Left hindlimb (tissue), 1 donor: ENCODE data around the gene TRIP6.

Experiments used
- DNase-seq: peaks from one replicate; pipeline ENCODE4 v3.0.0-alpha.2; 2018

TRIP6 gene

GRCh38 chr7:100874300-100874576 is 7.1 kb downstream of the TRIP6 start:
- no peak for DNase-seq

- peak; percentile 98 for DNase-seq
Observed at GRCh38 chr7:100874577-100875355, 7.6 kb downstream of the TRIP6 start, which contains the start of gene SRRT. Gene SRRT, plus strand, starts transcription at chr7:100875103. Its CDS starts 488 bp downstream, at chr7:100875591.

- DNase-seq: no peak
Observed at GRCh38 chr7:100875356-100875751, 8.2 kb downstream of the TRIP6 start.

- no peak for DNase-seq
Observed at GRCh38 chr7:100878013-100878412, 10.8 kb downstream of the TRIP6 start.

GRCh38 chr7:100878685-100879084 is 11.5 kb downstream of the TRIP6 start:
- no peak for DNase-seq

GRCh38 chr7:100879685-100880261 is 12.6 kb downstream of the TRIP6 start:
- DNase-seq: no peak

GRCh38 chr7:100880645-100881044 is 13.5 kb downstream of the TRIP6 start:
- DNase-seq: no peak

GRCh38 chr7:100881136-100881535 is 13.9 kb downstream of the TRIP6 start:
- no peak for DNase-seq

- no peak for DNase-seq
Observed at GRCh38 chr7:100882201-100882600, 15.0 kb downstream of the TRIP6 start.

- DNase-seq: no peak
Observed at GRCh38 chr7:100882785-100883526, 15.8 kb downstream of the TRIP6 start.

GRCh38 chr7:100884736-100885439 is 17.7 kb downstream of the TRIP6 start:
- no peak for DNase-seq

- no peak for DNase-seq
Observed at GRCh38 chr7:100885440-100886141, 18.4 kb downstream of the TRIP6 start.

- no peak for DNase-seq
Observed at GRCh38 chr7:100886142-100886935, 19.2 kb downstream of the TRIP6 start.

- no peak for DNase-seq
Observed at GRCh38 chr7:100886936-100887515, 19.8 kb downstream of the TRIP6 start.

- no peak for DNase-seq
Observed at GRCh38 chr7:100887516-100888290, 20.5 kb downstream of the TRIP6 start.

- no peak for DNase-seq
Observed at GRCh38 chr7:100888291-100888987, 21.3 kb downstream of the TRIP6 start.

- no peak for DNase-seq
Observed at GRCh38 chr7:100888988-100889750, 22.0 kb downstream of the TRIP6 start, which contains the start of gene UFSP1. Gene UFSP1, minus strand, starts transcription at chr7:100889715. Its CDS starts 444 bp downstream, at chr7:100889271.

GRCh38 chr7:100890653-100891567 is 23.7 kb downstream of the TRIP6 start:
- DNase-seq: peak; percentile 64
